Mucosa of descending colon (tissue), 3 donors: ENCODE measurements around the gene CORO1C. TPM values are rescaled to one million over a fixed set of nuclear protein-coding genes. Genes with fewer than 3 reads are reported as not detected.
A peak's percentile ranks its signal among the peaks of the same experiment; 100 is the strongest.

Experiments
- ATAC-seq: fragments of 200-7000 bp; cut with Tn5 transposase; one replicate; pipeline ENCODE4 v1.9.1; 2020; ENCODE audit warnings: mild to moderate bottlenecking, moderate library complexity
- DNase-seq, 3 donors: peaks; one replicate each; pipeline ENCODE4 v3.0.0-alpha.2; 2020
- H3K36me3 ChIP-seq: fragments of 200-600 bp; one replicate; pipeline ENCODE4 v1.8.0; 2021; ENCODE audit warnings: low read depth, mild to moderate bottlenecking
- H3K4me1 ChIP-seq: fragments of 200-600 bp; one replicate; pipeline ENCODE4 v1.8.0; 2021; ENCODE audit warnings: low read depth, mild to moderate bottlenecking
- H3K4me3 ChIP-seq: fragments of 200-600 bp; one replicate; pipeline ENCODE4 v1.8.0; 2021; ENCODE audit warnings: mild to moderate bottlenecking
- H3K9me3 ChIP-seq: fragments of 200-600 bp; one replicate; pipeline ENCODE4 v1.8.0; 2021; ENCODE audit warnings: mild to moderate bottlenecking
- intact Hi-C, 2 donors: fragments of 100-400 bp; cut with DNase I in 1 of 2; cut with micrococcal nuclease in 1 of 2; formaldehyde crosslinking; loops; one replicate each; pipeline versions ENCODE4 v1.11.0 to v1.11.1; 2022; cut with DNase I, micrococcal nuclease
- total RNA-seq, 3 donors: library from RNA; stranded (reverse); fragmentation: NEBNext Ultra II Directional in 2 of 3; extraction: Animal tissue kit (Norgen Biotek cat#: 25700) in 2 of 3; gene quantifications; one replicate each; pipeline versions ENCODE4 v1.2.1 to v1.2.4, GENCODE V29; 2021 to 2023
- TF ChIP-seq, protein P1 (sequence below): fragments of 200-600 bp; IDR thresholded peaks from one replicate; pipeline ENCODE4 v1.8.0; 2022; ENCODE audit warnings: antibody characterized with exemption, mild to moderate bottlenecking
- donor health status: DM: no; HTN: no; CAD: no; lungs with moderate emphysema.
- donor health status: DM: no; HTN: no; CAD: no.
- donor health status: DM: no; HTN: yes; CAD: no.

The CORO1C gene
- total RNA-seq, 3 donors from 2014 or later = 80.5 to 328 (median 123) TPM

- intact Hi-C loops = loop anchor here in 1 of 2 donors (10.0 kb wide), 1 partner anchor 63 kb away; no protein-coding TSS in a partner anchor
- TF ChIP-seq, protein P1, sequence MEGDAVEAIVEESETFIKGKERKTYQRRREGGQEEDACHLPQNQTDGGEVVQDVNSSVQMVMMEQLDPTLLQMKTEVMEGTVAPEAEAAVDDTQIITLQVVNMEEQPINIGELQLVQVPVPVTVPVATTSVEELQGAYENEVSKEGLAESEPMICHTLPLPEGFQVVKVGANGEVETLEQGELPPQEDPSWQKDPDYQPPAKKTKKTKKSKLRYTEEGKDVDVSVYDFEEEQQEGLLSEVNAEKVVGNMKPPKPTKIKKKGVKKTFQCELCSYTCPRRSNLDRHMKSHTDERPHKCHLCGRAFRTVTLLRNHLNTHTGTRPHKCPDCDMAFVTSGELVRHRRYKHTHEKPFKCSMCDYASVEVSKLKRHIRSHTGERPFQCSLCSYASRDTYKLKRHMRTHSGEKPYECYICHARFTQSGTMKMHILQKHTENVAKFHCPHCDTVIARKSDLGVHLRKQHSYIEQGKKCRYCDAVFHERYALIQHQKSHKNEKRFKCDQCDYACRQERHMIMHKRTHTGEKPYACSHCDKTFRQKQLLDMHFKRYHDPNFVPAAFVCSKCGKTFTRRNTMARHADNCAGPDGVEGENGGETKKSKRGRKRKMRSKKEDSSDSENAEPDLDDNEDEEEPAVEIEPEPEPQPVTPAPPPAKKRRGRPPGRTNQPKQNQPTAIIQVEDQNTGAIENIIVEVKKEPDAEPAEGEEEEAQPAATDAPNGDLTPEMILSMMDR = no peak
- Histone ChIP-seq H3K4me3 (no peak overlapping the region), H3K9me3 (no peaks in the 10 kb centered on the region), H3K4me1 (peaks cover 33% of the 10 kb centered on the region), H3K36me3 (no peaks in the 10 kb centered on the region)
- ATAC-seq (no peak), DNase-seq (no peak)
These were observed 3.2 kb downstream of the CORO1C start for GRCh38 chr12:108727868-108728735.

- no peaks in the 10 kb centered on the region for H3K36me3 ChIP-seq
- no peaks in the 10 kb centered on the region for H3K9me3 ChIP-seq
- intact Hi-C loops = loop anchor here in 1 of 2 donors (10.0 kb wide), 1 partner anchor 62 kb away; no protein-coding TSS in a partner anchor
- DNase-seq (no peak), ATAC-seq (no peak)
- TF ChIP-seq, protein P1 = no peak
- peaks cover 25% of the 10 kb centered on the region for H3K4me1 ChIP-seq
- H3K4me3 ChIP-seq = no peak overlapping the region
These were observed 4.2 kb downstream of the CORO1C start for GRCh38 chr12:108727161-108727560.

GRCh38 chr12:108724890-108725151 is 6.5 kb downstream of the CORO1C start:
- peaks cover 25% of the 10 kb centered on the region for H3K4me1 ChIP-seq
- TF ChIP-seq, protein P1 = no peak
- H3K9me3 ChIP-seq = no peaks in the 10 kb centered on the region
- no peak for ATAC-seq
- intact Hi-C loops = loop anchor here in 1 of 2 donors (10.0 kb wide), 1 partner anchor 60 kb away; no protein-coding TSS in a partner anchor
- no peaks in the 10 kb centered on the region for H3K36me3 ChIP-seq
- H3K4me3 ChIP-seq = no peak overlapping the region
- no peak for DNase-seq

DNA sequence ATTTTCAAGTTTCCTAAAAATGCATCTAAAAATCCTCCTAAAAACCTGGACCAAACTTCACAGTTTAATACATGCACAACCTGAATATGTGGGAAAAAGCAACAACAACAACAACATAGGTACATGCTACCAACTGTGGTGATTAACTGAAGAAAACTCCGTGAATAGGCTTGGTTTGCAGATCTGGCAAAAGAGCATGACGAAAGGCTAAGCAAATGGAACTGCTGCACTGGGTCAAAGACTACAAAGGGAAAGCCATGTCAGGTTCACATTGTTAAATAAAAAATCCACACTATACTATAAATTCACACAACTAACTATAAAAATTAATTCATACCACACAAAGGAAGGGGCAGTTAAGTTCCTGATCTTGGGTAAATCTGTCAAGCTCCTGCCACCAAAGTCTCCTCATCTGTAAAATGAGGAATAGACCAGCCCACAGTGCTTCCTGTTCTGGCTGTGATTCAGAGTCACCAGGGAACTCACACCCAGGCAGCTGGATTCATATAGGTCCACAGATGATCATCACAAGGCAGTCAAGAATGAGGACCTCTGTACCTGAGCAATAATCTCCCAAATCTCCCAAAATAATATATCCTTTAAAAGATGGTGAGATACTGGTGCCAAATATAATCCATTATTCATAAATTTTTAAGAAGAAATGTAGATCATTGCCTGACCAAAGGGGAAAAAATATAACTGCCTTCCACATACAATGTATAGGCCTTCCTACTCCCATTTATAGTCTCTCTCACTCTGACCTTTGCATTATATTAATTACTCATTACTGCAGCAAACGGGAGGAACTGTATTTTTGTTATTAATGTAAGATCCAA is 7.0 kb downstream of the CORO1C start:
- peak in 1 of 3 donors; percentile 37 for DNase-seq
- intact Hi-C loops = loop anchor here in 1 of 2 donors (10.0 kb wide), 1 partner anchor 59 kb away; no protein-coding TSS in a partner anchor
- H3K36me3 ChIP-seq = no peaks in the 10 kb centered on the region

More for the DNA sequence above, 7.0 kb downstream of the CORO1C start:
- TF ChIP-seq, protein P1 = no peak
- ATAC-seq = peak; percentile 84
- no peak overlapping the region for H3K4me3 ChIP-seq
- peaks cover 20% of the 10 kb centered on the region for H3K4me1 ChIP-seq
- no peaks in the 10 kb centered on the region for H3K9me3 ChIP-seq
